HEK293 (cell line): Measurements from ENCODE around the gene GTF2IRD1.

Experiments
- CTCF ChIA-PET: fragments of 350-600 bp; formaldehyde crosslinking; extraction: SDS; loops from one replicate; lab custom pipeline; 2021; ENCODE audit warnings: antibody characterized with exemption; lab: Yijun Ruan, JAX
- POLR2A ChIA-PET: fragments of 300-600 bp; formaldehyde crosslinking; extraction: SDS; loops from one replicate; lab custom pipeline; 2020; ENCODE audit warnings: antibody characterized with exemption, inconsistent platforms; lab: Yijun Ruan, JAX
- H3K27ac ChIP-seq: fragments of 200-500 bp; sonication (Bioruptor generic); 2 replicates; pipeline ENCODE4 v1.5.1; 2014; ENCODE audit warnings: low read depth, low read length, control low read depth, inconsistent platforms; ENCODE audit errors: extremely low read depth
- H3K36me3 ChIP-seq, 2 experiments: fragments of 200-500 bp in 1 of 2; sonication (Bioruptor generic) in 1 of 2; 1 replicate in 1 of 2; 2 replicates in 1 of 2; pipeline ENCODE4 v1.5.1; 2014 to 2017; ENCODE audit warnings: inconsistent platforms in 2 of 2, low read length in 2 of 2; ENCODE audit not compliant: control insufficient read depth in 2 of 2, insufficient read depth in 1 of 2
- H3K4me1 ChIP-seq: fragments of 200-500 bp; sonication (Bioruptor generic); 2 replicates; pipeline ENCODE4 v1.5.1; 2014; ENCODE audit warnings: mild to moderate bottlenecking, low read length, inconsistent platforms; ENCODE audit not compliant: control insufficient read depth, insufficient read depth
- H3K4me3 ChIP-seq: 2 replicates; pipeline ENCODE4 v1.5.1; 2011; ENCODE audit warnings: low read depth, mild to moderate bottlenecking, control low read depth, low read length, moderate library complexity
- H3K9me3 ChIP-seq: fragments of 200-500 bp; sonication (Bioruptor generic); 2 replicates; pipeline ENCODE4 v1.5.1; 2014; ENCODE audit warnings: low read depth, low read length, inconsistent platforms; ENCODE audit not compliant: control insufficient read depth, insufficient read depth
- BCL11B ChIP-seq: fragments of 450-650 bp; formaldehyde crosslinking; IDR thresholded peaks from 2 replicates; pipeline ENCODE4 v1.5.1; 2016; ENCODE audit warnings: low read depth, missing biosample characterization, missing genetic modification characterization
- GLIS2 ChIP-seq: fragments of 450-650 bp; formaldehyde crosslinking; IDR thresholded peaks from 2 replicates; pipeline ENCODE4 v1.5.1; 2016; ENCODE audit warnings: missing biosample characterization, missing genetic modification characterization
- OVOL3 ChIP-seq: fragments of 450-650 bp; formaldehyde crosslinking; IDR thresholded peaks from 2 replicates; pipeline ENCODE4 v1.5.1; 2016; ENCODE audit warnings: missing biosample characterization, missing genetic modification characterization
- TRIM28 ChIP-seq: IDR thresholded peaks from 2 replicates; pipeline ENCODE4 v1.6.1; 2011; ENCODE audit warnings: low read length, control low read depth, borderline replicate concordance
- ZBTB7A ChIP-seq: fragments of 450-650 bp; formaldehyde crosslinking; IDR thresholded peaks from 2 replicates; pipeline ENCODE4 v1.5.1; 2016; ENCODE audit warnings: low read depth, missing biosample characterization, missing genetic modification characterization
- ZNF10 ChIP-seq: fragments of 450-650 bp; formaldehyde crosslinking; IDR thresholded peaks from 2 replicates; pipeline ENCODE4 v1.5.1; 2017; ENCODE audit warnings: missing biosample characterization, missing genetic modification characterization
- ZNF121 ChIP-seq: fragments of 450-650 bp; formaldehyde crosslinking; IDR thresholded peaks from 2 replicates; pipeline ENCODE4 v1.5.1; 2016; ENCODE audit warnings: missing biosample characterization, missing genetic modification characterization
- ZNF146 ChIP-seq: fragments of 450-650 bp; formaldehyde crosslinking; IDR thresholded peaks from 2 replicates; pipeline ENCODE4 v1.5.1; 2016; ENCODE audit warnings: missing biosample characterization, missing genetic modification characterization
- ZNF157 ChIP-seq: fragments of 450-650 bp; formaldehyde crosslinking; IDR thresholded peaks from 2 replicates; pipeline ENCODE4 v1.5.1; 2016; ENCODE audit warnings: missing biosample characterization, missing genetic modification characterization
- ZNF394 ChIP-seq: fragments of 450-650 bp; formaldehyde crosslinking; IDR thresholded peaks from 2 replicates; pipeline ENCODE4 v1.5.1; 2016; ENCODE audit warnings: missing biosample characterization, missing genetic modification characterization, mild to moderate bottlenecking, moderate library complexity, borderline replicate concordance
- ZNF404 ChIP-seq: fragments of 450-650 bp; formaldehyde crosslinking; IDR thresholded peaks from 2 replicates; pipeline ENCODE4 v1.5.1; 2017; ENCODE audit warnings: missing biosample characterization, missing genetic modification characterization
- ZNF610 ChIP-seq: fragments of 450-650 bp; formaldehyde crosslinking; IDR thresholded peaks from 2 replicates; pipeline ENCODE4 v1.5.1; 2016; ENCODE audit warnings: missing biosample characterization, missing genetic modification characterization, borderline replicate concordance
- ZNF658 ChIP-seq: fragments of 450-650 bp; formaldehyde crosslinking; IDR thresholded peaks from 2 replicates; pipeline ENCODE4; 2016; ENCODE audit warnings: missing biosample characterization, missing genetic modification characterization
- ZSCAN16 ChIP-seq: fragments of 450-650 bp; formaldehyde crosslinking; IDR thresholded peaks from 2 replicates; pipeline ENCODE4 v1.5.1; 2016; ENCODE audit warnings: missing biosample characterization, missing genetic modification characterization
- TF ChIP-seq, protein P1 (sequence below): fragments of 450-650 bp; formaldehyde crosslinking; conservative IDR thresholded peaks from 2 replicates; pipeline ENCODE4 v1.5.1; 2016; ENCODE audit warnings: low read depth, missing biosample characterization, missing genetic modification characterization
- TF ChIP-seq, protein P2 (sequence below): fragments of 450-650 bp; formaldehyde crosslinking; IDR thresholded peaks from 2 replicates; pipeline ENCODE4 v1.5.1; 2016; ENCODE audit warnings: missing biosample characterization, missing genetic modification characterization
- TF ChIP-seq, protein P3 (sequence below): fragments of 450-650 bp; formaldehyde crosslinking; IDR thresholded peaks from 2 replicates; pipeline ENCODE4 v1.5.1; 2017; ENCODE audit warnings: missing biosample characterization, missing genetic modification characterization
- TF ChIP-seq, protein P4 (sequence below): fragments of 450-650 bp; formaldehyde crosslinking; IDR thresholded peaks from 2 replicates; pipeline ENCODE4 v1.5.1; 2016; ENCODE audit warnings: missing biosample characterization, missing genetic modification characterization

GTF2IRD1 gene

GRCh38 chr7:74521855-74522254, 68.1 kb downstream of the GTF2IRD1 start (continued):
- TF ChIP-seq, protein P1, sequence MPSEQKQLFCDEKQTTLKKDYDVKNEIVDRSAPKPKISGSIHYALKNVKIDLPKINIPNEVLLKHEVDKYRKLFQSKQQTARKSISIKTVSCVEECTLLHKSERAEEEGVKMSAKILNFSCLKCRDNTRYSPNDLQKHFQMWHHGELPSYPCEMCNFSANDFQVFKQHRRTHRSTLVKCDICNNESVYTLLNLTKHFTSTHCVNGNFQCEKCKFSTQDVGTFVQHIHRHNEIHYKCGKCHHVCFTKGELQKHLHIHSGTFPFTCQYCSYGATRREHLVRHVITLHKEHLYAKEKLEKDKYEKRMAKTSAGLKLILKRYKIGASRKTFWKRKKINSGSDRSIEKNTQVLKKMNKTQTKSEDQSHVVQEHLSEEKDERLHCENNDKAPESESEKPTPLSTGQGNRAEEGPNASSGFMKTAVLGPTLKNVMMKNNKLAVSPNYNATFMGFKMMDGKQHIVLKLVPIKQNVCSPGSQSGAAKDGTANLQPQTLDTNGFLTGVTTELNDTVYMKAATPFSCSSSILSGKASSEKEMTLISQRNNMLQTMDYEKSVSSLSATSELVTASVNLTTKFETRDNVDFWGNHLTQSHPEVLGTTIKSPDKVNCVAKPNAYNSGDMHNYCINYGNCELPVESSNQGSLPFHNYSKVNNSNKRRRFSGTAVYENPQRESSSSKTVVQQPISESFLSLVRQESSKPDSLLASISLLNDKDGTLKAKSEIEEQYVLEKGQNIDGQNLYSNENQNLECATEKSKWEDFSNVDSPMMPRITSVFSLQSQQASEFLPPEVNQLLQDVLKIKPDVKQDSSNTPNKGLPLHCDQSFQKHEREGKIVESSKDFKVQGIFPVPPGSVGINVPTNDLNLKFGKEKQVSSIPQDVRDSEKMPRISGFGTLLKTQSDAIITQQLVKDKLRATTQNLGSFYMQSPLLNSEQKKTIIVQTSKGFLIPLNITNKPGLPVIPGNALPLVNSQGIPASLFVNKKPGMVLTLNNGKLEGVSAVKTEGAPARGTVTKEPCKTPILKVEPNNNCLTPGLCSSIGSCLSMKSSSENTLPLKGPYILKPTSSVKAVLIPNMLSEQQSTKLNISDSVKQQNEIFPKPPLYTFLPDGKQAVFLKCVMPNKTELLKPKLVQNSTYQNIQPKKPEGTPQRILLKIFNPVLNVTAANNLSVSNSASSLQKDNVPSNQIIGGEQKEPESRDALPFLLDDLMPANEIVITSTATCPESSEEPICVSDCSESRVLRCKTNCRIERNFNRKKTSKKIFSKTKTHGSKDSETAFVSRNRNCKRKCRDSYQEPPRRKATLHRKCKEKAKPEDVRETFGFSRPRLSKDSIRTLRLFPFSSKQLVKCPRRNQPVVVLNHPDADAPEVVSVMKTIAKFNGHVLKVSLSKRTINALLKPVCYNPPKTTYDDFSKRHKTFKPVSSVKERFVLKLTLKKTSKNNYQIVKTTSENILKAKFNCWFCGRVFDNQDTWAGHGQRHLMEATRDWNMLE (tag by site-specific recombination) = no peak

- H3K36me3 ChIP-seq = peaks cover 13 to 55% of the 10 kb centered on the region in 2 experiments
- H3K9me3 ChIP-seq = no peaks in the 10 kb centered on the region
- no peak overlapping the region for H3K27ac ChIP-seq
- no peaks in the 10 kb centered on the region for H3K4me1 ChIP-seq
- TF ChIP-seq ZNF121 (tag by site-specific recombination) (peak; percentile 53), ZNF404 (tag by site-specific recombination) (no peak), ZSCAN16 (no peak), ZNF394 (no peak)
- TF ChIP-seq, protein P2, sequence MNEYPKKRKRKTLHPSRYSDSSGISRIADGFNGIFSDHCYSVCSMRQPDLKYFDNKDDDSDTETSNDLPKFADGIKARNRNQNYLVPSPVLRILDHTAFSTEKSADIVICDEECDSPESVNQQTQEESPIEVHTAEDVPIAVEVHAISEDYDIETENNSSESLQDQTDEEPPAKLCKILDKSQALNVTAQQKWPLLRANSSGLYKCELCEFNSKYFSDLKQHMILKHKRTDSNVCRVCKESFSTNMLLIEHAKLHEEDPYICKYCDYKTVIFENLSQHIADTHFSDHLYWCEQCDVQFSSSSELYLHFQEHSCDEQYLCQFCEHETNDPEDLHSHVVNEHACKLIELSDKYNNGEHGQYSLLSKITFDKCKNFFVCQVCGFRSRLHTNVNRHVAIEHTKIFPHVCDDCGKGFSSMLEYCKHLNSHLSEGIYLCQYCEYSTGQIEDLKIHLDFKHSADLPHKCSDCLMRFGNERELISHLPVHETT = no peak
- TF ChIP-seq, protein P3, sequence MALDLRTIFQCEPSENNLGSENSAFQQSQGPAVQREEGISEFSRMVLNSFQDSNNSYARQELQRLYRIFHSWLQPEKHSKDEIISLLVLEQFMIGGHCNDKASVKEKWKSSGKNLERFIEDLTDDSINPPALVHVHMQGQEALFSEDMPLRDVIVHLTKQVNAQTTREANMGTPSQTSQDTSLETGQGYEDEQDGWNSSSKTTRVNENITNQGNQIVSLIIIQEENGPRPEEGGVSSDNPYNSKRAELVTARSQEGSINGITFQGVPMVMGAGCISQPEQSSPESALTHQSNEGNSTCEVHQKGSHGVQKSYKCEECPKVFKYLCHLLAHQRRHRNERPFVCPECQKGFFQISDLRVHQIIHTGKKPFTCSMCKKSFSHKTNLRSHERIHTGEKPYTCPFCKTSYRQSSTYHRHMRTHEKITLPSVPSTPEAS (tag by site-specific recombination) = no peak
- ChIA-PET POLR2A (no interaction called here), CTCF (interaction anchor here (0.8 kb wide), 1 partner anchor 44 kb away, joined by 3 read pairs; no protein-coding TSS in a partner anchor)
- no peak overlapping the region for H3K4me3 ChIP-seq
These were observed 68.7 kb downstream of the GTF2IRD1 start for GRCh38 chr7:74522281-74522905.

GRCh38 chr7:74523015-74523414, 69.3 kb downstream of the GTF2IRD1 start:
- ChIA-PET CTCF (interaction anchor here (0.8 kb wide), 1 partner anchor 44 kb away, joined by 3 read pairs; no protein-coding TSS in a partner anchor), POLR2A (no interaction called here)
- Histone ChIP-seq H3K4me3 (no peak overlapping the region), H3K36me3 (peaks cover 13 to 53% of the 10 kb centered on the region in 2 experiments), H3K4me1 (no peaks in the 10 kb centered on the region), H3K27ac (no peak overlapping the region), H3K9me3 (no peaks in the 10 kb centered on the region)
- peak; percentile 49; the same call in 1 of the 2 replicates for TF ChIP-seq ZNF121 (tag by site-specific recombination)
- no peak for TF ChIP-seq TRIM28

GRCh38 chr7:74525140-74525539, 71.4 kb downstream of the GTF2IRD1 start:
- H3K36me3 ChIP-seq = peaks cover 13 to 39% of the 10 kb centered on the region in 2 experiments
- H3K4me3 ChIP-seq = no peak overlapping the region
- ChIA-PET CTCF (interaction anchor here (0.7 kb wide), 1 partner anchor 18 kb away, joined by 3 read pairs; no protein-coding TSS in a partner anchor), POLR2A (no interaction called here)
- TF ChIP-seq OVOL3 = no peak
- TF ChIP-seq, protein P3 (tag by site-specific recombination) = no peak
- TF ChIP-seq, protein P4, sequence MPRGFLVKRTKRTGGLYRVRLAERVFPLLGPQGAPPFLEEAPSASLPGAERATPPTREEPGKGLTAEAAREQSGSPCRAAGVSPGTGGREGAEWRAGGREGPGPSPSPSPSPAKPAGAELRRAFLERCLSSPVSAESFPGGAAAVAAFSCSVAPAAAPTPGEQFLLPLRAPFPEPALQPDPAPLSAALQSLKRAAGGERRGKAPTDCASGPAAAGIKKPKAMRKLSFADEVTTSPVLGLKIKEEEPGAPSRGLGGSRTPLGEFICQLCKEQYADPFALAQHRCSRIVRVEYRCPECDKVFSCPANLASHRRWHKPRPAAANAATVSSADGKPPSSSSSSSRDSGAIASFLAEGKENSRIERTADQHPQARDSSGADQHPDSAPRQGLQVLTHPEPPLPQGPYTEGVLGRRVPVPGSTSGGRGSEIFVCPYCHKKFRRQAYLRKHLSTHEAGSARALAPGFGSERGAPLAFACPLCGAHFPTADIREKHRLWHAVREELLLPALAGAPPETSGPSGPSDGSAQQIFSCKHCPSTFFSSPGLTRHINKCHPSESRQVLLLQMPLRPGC (tag by site-specific recombination) = no peak
- no peak for TF ChIP-seq TRIM28
- TF ChIP-seq GLIS2 = no peak
- no peak for TF ChIP-seq ZNF610
- TF ChIP-seq ZNF10 (tag by site-specific recombination) = no peak
- TF ChIP-seq ZBTB7A (tag by site-specific recombination) = no peak
- TF ChIP-seq ZNF146 (tag by site-specific recombination) = no peak
- TF ChIP-seq BCL11B (tag by site-specific recombination) = no peak
- no peak for TF ChIP-seq ZNF157 (tag by site-specific recombination)
- TF ChIP-seq ZNF658 = no peak
- no peaks in the 10 kb centered on the region for H3K4me1 ChIP-seq
- no peaks in the 10 kb centered on the region for H3K9me3 ChIP-seq
- H3K27ac ChIP-seq = no peak overlapping the region
